A172 (cell line): ENCODE measurements around the gene CALU. TPM values are rescaled to one million over a fixed set of nuclear protein-coding genes. Genes with fewer than 3 reads are reported as not detected.

Source experiments
- DNase-seq: peaks from one replicate; pipeline ENCODE4 v3.0.0-alpha.2; 2015; ENCODE audit warnings: low spot score
- total RNA-seq: library from RNA; depleted of rRNA; stranded (reverse); fragments of >200 nt; shearing (Covaris generic); gene quantifications from 2 replicates; pipeline ENCODE4 v1.2.3, GENCODE V29; 2014; rRNA removed

Gene CALU
- 420 and 457 TPM in 2 replicates for total RNA-seq

- DNase-seq = peak; percentile 91
These were observed at the start of gene CALU for GRCh38 chr7:128739048-128739962. CALU (plus strand) TSS chr7:128739359; CDS start chr7:128748584, 9,225 bp downstream.

GRCh38 chr7:128691227-128691626, 47.9 kb upstream of the CALU start:
- DNase-seq = no peak

GRCh38 chr7:128692623-128693270, 46.4 kb upstream of the CALU start:
- DNase-seq = no peak

GRCh38 chr7:128693373-128694015, 45.7 kb upstream of the CALU start:
- no peak for DNase-seq

GRCh38 chr7:128694738-128695137, 44.4 kb upstream of the CALU start:
- no peak for DNase-seq

- no peak for DNase-seq
These were observed 41.8 kb upstream of the CALU start for GRCh38 chr7:128697302-128697905.

GRCh38 chr7:128699196-128699712, 39.9 kb upstream of the CALU start:
- no peak for DNase-seq

- no peak for DNase-seq
These were observed 39.3 kb upstream of the CALU start for GRCh38 chr7:128699895-128700294.

- no peak for DNase-seq
These were observed 37.9 kb upstream of the CALU start for GRCh38 chr7:128701062-128701785.

GRCh38 chr7:128703609-128704241, 35.4 kb upstream of the CALU start:
- peak; percentile 5 for DNase-seq

GRCh38 chr7:128705891-128706333, 33.2 kb upstream of the CALU start:
- DNase-seq = peak; percentile 18

GRCh38 chr7:128707752-128708151, 31.4 kb upstream of the CALU start:
- no peak for DNase-seq

GRCh38 chr7:128708235-128708634, 30.9 kb upstream of the CALU start:
- DNase-seq = no peak

- no peak for DNase-seq
These were observed 30.3 kb upstream of the CALU start for GRCh38 chr7:128708824-128709223.

GRCh38 chr7:128710481-128710880, 28.7 kb upstream of the CALU start:
- DNase-seq = no peak

GRCh38 chr7:128713794-128714193, 25.4 kb upstream of the CALU start:
- peak; percentile 55 for DNase-seq

GRCh38 chr7:128714701-128715495, 24.3 kb upstream of the CALU start:
- DNase-seq = no peak

GRCh38 chr7:128718967-128719642, 20.1 kb upstream of the CALU start:
- DNase-seq = no peak

GRCh38 chr7:128721376-128721775, 17.8 kb upstream of the CALU start:
- DNase-seq = no peak
